ENCODE results near the gene SPATA31A3. TPM values are rescaled to one million over a fixed set of nuclear protein-coding genes. Genes with fewer than 3 reads are reported as not detected.
"Not testable (repeated sequence)": the region's sequence is repeated elsewhere in the genome, so short reads cannot be mapped to it uniquely, and the experiment has no call there.

Gene SPATA31A3
- total RNA-seq, 1 experiment from 2014 or later = not detected

- H3K4me2 ChIP-seq (ENCODE audit: low read length); H3K4me3 ChIP-seq (replicated peaks in 1 of 2; ENCODE audit: low read depth in 1 of 2, low read length in 2 of 2); H2AFZ ChIP-seq (ENCODE audit: low read depth, low read length, poor library complexity, severe bottlenecking); H3K4me1 ChIP-seq (ENCODE audit: control insufficient read depth in 1 of 2, insufficient read depth in 2 of 2, low read length in 2 of 2); intact Hi-C loops (cut with micrococcal nuclease); H3K79me2 ChIP-seq (ENCODE audit: insufficient read depth, low read length); H3K9me3 ChIP-seq (ENCODE audit: control insufficient read depth in 1 of 2, insufficient read depth in 1 of 2, low read depth in 1 of 2, low read length in 2 of 2); H3K27ac ChIP-seq (ENCODE audit: low read depth, low read length); H3K36me3 ChIP-seq (ENCODE audit: control insufficient read depth in 1 of 2, insufficient read depth in 2 of 2, low read length in 2 of 2); POLR2A ChIA-PET; DNase-seq (ENCODE audit: low read depth, low spot score); H3K27me3 ChIP-seq (ENCODE audit: insufficient read depth, low read length); H3K9me2 ChIP-seq (ENCODE audit: insufficient read depth); RAD21 ChIA-PET (ENCODE audit: low non-redundant PET in 1 of 2, low total read pairs in 2 of 2, uncharacterized antibody in 2 of 2, unreplicated experiment in 2 of 2); CTCF ChIA-PET; H3K9ac ChIP-seq (ENCODE audit: low read length); ATAC-seq; H4K20me1 ChIP-seq (ENCODE audit: insufficient read depth); BruUV-seq (replicated peaks): not testable (repeated sequence)
Observed at GRCh38 chr9:66938322-66938721, 54.0 kb downstream of the SPATA31A3 start.

GRCh38 chr9:66937662-66938061 is 54.7 kb downstream of the SPATA31A3 start:
- H3K4me1 ChIP-seq (ENCODE audit: control insufficient read depth in 1 of 2, insufficient read depth in 2 of 2, low read length in 2 of 2); DNase-seq (ENCODE audit: low read depth, low spot score); H3K4me2 ChIP-seq (ENCODE audit: low read length); H3K9me3 ChIP-seq (ENCODE audit: control insufficient read depth in 1 of 2, insufficient read depth in 1 of 2, low read depth in 1 of 2, low read length in 2 of 2); H3K27ac ChIP-seq (ENCODE audit: low read depth, low read length); ATAC-seq; H3K79me2 ChIP-seq (ENCODE audit: insufficient read depth, low read length); H3K9ac ChIP-seq (ENCODE audit: low read length); H3K36me3 ChIP-seq (ENCODE audit: control insufficient read depth in 1 of 2, insufficient read depth in 2 of 2, low read length in 2 of 2); H3K27me3 ChIP-seq (ENCODE audit: insufficient read depth, low read length); H4K20me1 ChIP-seq (ENCODE audit: insufficient read depth); RAD21 ChIA-PET (ENCODE audit: low non-redundant PET in 1 of 2, low total read pairs in 2 of 2, uncharacterized antibody in 2 of 2, unreplicated experiment in 2 of 2); POLR2A ChIA-PET; CTCF ChIA-PET; H3K9me2 ChIP-seq (ENCODE audit: insufficient read depth); H2AFZ ChIP-seq (ENCODE audit: low read depth, low read length, poor library complexity, severe bottlenecking); BruUV-seq (replicated peaks); intact Hi-C loops (cut with micrococcal nuclease); H3K4me3 ChIP-seq (replicated peaks in 1 of 2; ENCODE audit: low read depth in 1 of 2, low read length in 2 of 2): not testable (repeated sequence)

Other genes starting within 250 kb of the SPATA31A3 start
- 4.0 TPM for gene ZNF658, start 91.8 kb downstream of the SPATA31A3 start, total RNA-seq (2021; ENCODE audit: unreplicated experiment)